HG03575 (cell line): ENCODE measurements around the gene CSNK1G1.

Experiments
- ATAC-seq: cut with Tn5 transposase; IDR thresholded peaks from one replicate; pipeline ENCODE4 v1.9.1; 2021; ENCODE audit not compliant: unreplicated experiment, insufficient number of reproducible peaks, low FRiP score; ENCODE audit errors: extremely low read depth

Gene CSNK1G1

DNA sequence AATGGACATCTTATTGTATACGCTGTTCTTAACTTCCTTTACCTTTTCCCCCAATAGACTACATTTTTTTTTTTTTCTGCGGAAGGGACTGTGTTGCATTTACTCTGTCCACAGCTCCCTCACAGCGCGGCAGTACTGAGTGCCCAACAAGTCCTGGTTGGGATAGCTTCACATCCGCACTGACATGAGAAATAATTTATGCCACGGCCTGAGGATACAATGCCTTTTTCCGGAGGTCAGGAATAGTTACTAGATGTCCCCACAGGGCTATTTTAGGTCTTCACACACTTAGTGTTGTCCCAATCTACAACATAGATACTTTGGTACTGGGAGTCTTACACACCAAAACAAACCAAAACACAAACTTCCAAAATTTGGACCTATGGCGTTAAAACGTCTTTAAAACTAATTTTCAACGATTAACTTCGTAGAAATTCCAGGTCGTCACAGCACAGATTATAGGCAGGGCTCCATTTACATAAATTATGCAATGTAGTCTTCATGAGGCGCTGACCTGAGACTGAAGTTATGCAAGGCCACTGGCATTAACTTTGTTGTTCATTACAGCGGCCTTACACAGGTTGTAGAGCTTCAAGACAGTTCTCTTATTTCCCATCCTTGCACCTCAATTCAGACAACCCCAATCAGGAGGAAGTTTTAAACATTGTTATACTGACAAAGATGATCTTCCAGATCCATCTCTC is 192.2 kb downstream of the CSNK1G1 start:
- ATAC-seq, result peak; percentile 12

DNA sequence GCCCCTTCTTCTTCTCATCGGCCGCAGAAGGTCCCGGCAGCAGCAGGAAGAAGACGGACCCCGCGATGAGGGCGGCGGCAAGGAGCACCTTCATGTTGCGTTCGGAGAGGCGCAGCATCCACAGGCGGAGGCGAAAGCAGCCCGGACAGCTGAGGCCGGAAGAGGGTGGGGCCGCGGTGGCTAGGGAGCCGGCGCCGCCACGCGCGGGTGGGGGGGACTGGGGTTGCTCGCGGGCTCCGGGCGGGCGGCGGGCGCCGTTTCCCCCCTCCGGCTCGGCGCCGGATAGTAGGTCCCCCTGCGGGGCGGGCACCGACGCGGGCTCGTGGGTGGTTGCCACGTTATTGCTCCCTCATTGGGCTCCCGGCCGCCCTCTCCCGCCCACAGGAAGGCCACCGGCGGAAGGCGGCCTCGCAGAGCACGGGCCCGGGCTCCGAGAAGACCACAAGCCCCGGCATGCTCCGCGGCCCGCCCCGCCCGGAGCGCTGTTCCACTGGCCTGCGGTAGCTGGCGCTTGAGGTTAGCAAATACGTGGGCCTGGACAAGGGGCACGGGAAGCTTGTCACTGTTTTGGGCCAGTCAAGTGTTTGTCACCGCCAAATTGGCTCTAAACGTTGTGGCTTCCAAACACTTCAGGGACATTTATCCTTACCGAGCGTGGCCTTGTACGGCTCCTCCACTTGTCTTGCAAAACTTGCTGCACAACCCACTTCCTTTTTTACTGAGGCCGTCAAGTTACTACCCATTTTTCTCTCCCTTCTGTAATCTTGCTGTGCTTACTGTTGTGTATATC is 192.9 kb downstream of the CSNK1G1 start, which contains the start of gene PPIB:
Gene PPIB, minus strand, starts transcription at position 154 of the 790 bp plus-strand sequence. Its CDS starts 36 bp downstream, at position 118.
- ATAC-seq, result peak; percentile 50

DNA sequence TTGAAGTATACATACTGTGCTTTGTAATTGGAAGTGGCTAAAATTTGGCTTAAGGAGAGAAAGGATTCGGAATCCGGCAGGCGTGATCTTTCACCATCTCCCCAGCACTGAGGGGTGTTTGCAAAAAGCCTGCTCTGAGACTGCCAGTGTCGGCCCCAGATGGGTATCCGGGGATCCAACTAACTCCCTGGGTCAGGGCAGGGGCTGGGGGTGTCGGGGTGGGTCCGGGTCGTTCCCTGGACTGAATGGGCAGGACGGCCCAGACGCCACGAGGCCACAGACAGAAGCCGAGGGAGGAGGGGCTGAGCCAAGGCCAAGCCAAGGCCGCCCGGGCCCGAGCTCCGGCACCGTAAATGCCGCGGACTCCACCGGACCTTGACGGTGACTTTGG is 193.5 kb downstream of the CSNK1G1 start:
- ATAC-seq, result no peak

GRCh38 chr15:64161688-64162477 is 194.1 kb downstream of the CSNK1G1 start:
- ATAC-seq, result no peak

GRCh38 chr15:64158363-64159134 is 197.4 kb downstream of the CSNK1G1 start:
- ATAC-seq, result no peak

GRCh38 chr15:64157599-64158125 is 198.3 kb downstream of the CSNK1G1 start:
- no peak for ATAC-seq

DNA sequence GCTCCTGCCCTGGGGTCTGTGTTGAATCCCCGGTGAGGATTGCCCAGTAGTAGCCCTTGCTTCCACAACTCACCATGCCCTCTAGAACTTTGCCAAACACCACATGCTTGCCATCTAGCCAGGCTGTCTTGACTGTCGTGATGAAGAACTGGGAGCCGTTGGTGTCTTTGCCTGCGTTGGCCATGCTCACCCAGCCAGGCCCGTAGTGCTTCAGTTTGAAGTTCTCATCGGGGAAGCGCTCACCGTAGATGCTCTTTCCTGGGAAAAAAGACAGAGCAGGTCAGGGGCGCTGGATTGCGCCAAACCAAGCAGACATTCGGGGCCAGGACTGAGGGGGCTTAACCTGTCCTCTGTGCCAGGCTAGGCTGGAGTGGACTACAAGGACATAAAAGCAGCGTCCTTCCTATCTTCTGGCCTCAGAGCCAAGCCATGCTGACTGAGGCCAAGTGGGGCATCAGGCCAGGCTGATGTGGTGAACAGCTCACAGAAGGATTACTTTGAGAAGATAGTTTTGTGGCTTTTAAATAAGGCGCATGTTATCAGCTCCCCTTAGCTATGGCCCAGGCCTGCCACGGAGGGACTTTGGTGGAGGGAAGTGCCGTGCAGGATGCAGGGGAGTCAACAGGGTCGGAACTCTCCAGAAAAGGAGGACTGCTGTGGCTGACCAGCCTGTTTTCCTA is 199.2 kb downstream of the CSNK1G1 start:
- no peak for ATAC-seq

GRCh38 chr15:64155802-64156651 is 199.9 kb downstream of the CSNK1G1 start:
- ATAC-seq, result no peak

DNA sequence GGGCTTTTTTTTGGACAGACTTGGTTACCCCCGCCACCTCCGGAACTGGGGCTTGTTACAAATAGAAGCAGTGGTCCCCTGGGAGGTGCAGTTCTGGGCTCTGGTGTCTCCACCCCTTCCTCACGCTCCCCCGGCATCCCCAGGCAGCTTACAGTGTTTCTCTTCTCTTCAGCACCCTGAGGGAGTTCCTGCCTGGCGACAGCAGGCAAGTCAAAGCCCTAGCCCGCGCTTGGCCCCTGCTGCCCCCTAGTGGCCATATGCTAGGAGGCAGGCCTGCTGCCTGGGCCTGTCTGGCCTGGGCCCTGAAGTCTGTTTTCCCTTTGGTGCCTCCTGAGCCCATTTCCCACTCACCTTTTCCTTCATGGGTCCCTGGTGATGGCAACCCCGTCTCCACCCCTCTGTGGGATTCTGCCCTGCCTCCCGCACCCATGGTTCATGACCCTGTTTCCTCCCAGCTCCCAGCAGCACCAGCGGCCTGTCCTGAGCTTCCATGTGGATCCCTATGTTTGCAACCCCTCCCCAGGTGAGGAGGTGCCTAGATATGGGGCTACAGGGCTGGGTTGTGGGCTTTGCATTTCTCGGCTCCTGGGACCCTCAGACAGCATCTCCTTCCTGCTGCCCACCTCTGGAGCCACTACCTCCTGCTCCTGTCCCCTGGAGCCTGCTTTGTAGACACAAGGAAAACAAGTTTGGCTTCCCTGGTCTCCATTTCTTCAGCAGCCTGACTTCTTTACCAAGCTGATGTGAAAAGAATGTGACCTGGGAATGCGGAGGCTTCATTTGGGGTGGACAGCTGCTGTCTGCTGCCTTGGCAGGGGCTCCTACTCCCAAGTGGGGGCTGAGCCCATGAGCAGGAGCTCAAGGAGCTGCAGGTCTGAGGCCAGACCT is 202.2 kb downstream of the CSNK1G1 start:
- peak; percentile 39 for ATAC-seq

- ATAC-seq, result no peak
Observed at GRCh38 chr15:64152507-64153387, 203.2 kb downstream of the CSNK1G1 start.

DNA sequence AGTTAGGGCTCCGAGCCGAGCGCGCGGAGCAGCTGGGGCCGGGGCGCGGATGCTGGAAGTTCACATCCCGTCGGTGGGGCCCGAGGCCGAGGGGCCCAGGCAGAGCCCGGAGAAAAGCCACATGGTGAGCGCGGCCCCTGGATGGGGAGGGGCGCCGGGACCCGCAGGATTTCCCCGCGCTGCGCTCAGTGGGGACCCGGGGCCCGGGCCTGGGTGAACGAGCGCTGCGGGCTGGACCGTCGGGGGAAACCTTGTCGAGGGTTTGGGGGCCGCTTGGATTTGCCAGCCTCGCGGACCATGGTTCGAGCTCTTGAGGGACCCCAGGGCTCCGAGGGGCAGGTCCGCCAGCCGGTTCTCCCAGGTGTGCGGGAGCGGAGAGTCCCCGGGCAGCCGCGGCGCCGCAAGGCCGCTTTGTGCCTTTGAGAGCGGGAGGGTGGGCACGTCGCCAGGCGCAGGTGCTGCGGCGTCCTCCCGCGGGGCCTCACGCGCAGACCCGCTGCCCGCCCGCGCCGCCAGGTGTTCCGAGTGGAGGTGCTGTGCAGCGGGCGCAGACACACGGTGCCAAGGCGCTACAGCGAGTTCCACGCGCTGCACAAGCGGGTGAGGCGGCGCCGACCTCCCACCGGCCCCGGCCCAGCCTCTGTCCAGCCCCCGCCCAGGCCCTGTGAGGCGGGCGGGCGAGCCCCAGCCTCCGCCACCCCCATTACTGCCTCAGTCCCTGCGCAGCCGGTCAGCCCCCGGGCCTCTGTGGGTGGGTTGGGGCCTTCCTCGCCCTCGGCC is 204.1 kb downstream of the CSNK1G1 start, which contains the start of gene SNX22:
Gene SNX22, plus strand, starts transcription at position 5 of the 780 bp plus-strand sequence. Its CDS starts 45 bp downstream, at position 50.
- no peak for ATAC-seq

GRCh38 chr15:64149893-64150578 is 205.9 kb downstream of the CSNK1G1 start:
- no peak for ATAC-seq

DNA sequence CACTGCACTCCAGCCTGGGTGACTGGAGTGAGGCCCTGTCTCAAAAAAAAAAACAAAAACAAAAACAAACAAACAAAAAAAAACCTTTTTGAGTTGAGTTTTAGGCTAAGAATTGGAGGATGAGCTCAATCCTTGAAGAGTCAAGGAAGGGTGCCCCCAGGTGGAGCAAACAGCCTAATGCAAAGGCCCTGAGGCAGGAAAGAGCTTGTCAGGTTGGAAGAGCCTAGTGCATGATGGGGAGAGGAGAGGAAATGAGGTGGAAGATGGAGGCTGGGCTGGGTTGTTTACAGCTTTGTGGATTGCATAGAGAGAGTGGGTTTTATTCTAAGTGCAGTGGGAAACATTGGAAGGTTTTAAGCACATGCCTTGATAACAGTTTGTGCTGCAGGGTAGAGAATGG is 206.5 kb downstream of the CSNK1G1 start:
- no peak for ATAC-seq

DNA sequence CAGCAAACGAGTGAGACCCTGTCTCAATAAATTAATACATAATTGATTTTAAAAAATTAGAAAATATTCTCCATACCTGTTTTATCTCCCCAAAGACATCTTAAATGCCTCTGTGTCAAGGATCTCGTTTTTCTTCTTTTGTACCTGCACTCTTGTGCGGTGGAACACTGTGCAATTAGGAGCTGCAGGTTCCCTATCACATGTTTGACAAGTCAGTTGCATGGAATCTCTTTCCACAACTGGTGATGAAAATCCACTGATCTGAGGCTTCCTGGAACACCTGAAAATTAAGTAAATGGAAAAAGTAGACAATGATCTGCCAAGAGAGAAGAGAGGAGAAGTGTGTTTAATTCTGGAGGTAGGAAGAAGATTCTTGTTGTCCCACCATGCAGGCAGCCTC is 207.4 kb downstream of the CSNK1G1 start:
- no peak for ATAC-seq
